Gastrocnemius medialis (tissue), 4 donors: ENCODE data around the gene HECTD4. TPM values are rescaled to one million over a fixed set of nuclear protein-coding genes. Genes with fewer than 3 reads are reported as not detected.

ENCODE experiments used
- ATAC-seq, 2 donors: fragments of 150-250 bp; one replicate each; pipeline ENCODE4 v1.9.1; 2016
- DNase-seq, 2 donors: peaks; one replicate each; pipeline ENCODE4 v3.0.0-alpha.2; 2019
- H3K27ac ChIP-seq, 4 donors: fragments of 200-600 bp; sonication (generic); 1 replicate in 1 of 4; 2 replicates in 3 of 4; pipeline ENCODE4 v1.5.1; 2016 to 2018; ENCODE audit warnings: mild to moderate bottlenecking in 2 of 4, moderate library complexity in 1 of 4
- H3K27me3 ChIP-seq, 3 donors: fragments of 200-600 bp; sonication (generic) in 2 of 3; 1 replicate in 1 of 3; 2 replicates in 2 of 3; pipeline versions ENCODE4 v1.5.1 to v1.6.0; 2016 to 2019; ENCODE audit warnings: mild to moderate bottlenecking in 1 of 3, moderate library complexity in 1 of 3
- H3K36me3 ChIP-seq, 2 donors: fragments of 200-600 bp; sonication (generic) in 1 of 2; one replicate each; pipeline ENCODE4 v1.5.1; 2017 to 2018
- H3K4me1 ChIP-seq, 2 donors: fragments of 200-600 bp; sonication (generic) in 1 of 2; one replicate each; pipeline ENCODE4 v1.5.1; 2016 to 2017; ENCODE audit warnings: mild to moderate bottlenecking in 2 of 2
- H3K4me3 ChIP-seq, 4 donors: fragments of 200-600 bp; sonication (generic) in 3 of 4; 1 replicate in 1 of 4; 2 replicates in 3 of 4; pipeline ENCODE4 v1.5.1; 2016 to 2019; ENCODE audit warnings: mild to moderate bottlenecking in 2 of 4
- H3K9me3 ChIP-seq, 3 donors: fragments of 200-600 bp; sonication (generic) in 2 of 3; 1 replicate in 1 of 3; 2 replicates in 2 of 3; pipeline ENCODE4 v1.5.1; 2016 to 2019
- CTCF ChIP-seq, 5 experiments: fragments of 450-650 bp in 3 of 5; fragments of 200-600 bp in 2 of 5; sonication (generic) in 2 of 5; IDR thresholded peaks in 4 of 5; conservative IDR thresholded peaks in 1 of 5; 1 replicate in 4 of 5; 2 replicates in 1 of 5; pipeline ENCODE4 v1.5.1; 2016 to 2019; ENCODE audit warnings: antibody characterized with exemption in 5 of 5, mild to moderate bottlenecking in 3 of 5, moderate library complexity in 3 of 5
- POLR2A ChIP-seq, 2 donors: fragments of 450-650 bp; IDR thresholded peaks; one replicate each; pipeline ENCODE4 v1.6.1; 2017; ENCODE audit warnings: antibody characterized with exemption in 2 of 2, mild to moderate bottlenecking in 2 of 2, moderate library complexity in 2 of 2
- in situ Hi-C, 4 donors: fragments of 200-750 bp; cut with MboI; loops; one replicate each; pipeline versions ENCODE4 v1.15.0 to v1.8.0; 2017; ENCODE audit warnings: low sequenced_read_pairs in 4 of 4
- intact Hi-C: fragments of 100-400 bp; cut with DNase I; formaldehyde crosslinking; loops from one replicate; pipeline ENCODE4 v1.15.1; 2023; ENCODE audit warnings: low total_unique reads
- total RNA-seq, 4 donors: library from RNA; depleted of rRNA; stranded (reverse); fragments of >200 nt; gene quantifications; one replicate each; pipeline versions ENCODE4 v1.1.0 to v1.2.3, GENCODE V29; 2016

HECTD4 gene
- total RNA-seq: 10 to 100 TPM; 12.9 to 23.3 (median 16.8) TPM

- peak within 1 kb of the TSS; percentile 65 to 88 (median 77) for H3K4me3 ChIP-seq
- peak; percentile 86 to 89 for DNase-seq
- no peak for TF ChIP-seq CTCF (IDR thresholded peaks at IDR 0.05 in 4 of 5, conservative IDR thresholded peaks at IDR 0.05 in 1 of 5)
- TF ChIP-seq POLR2A (IDR thresholded peaks at IDR 0.05): peak; percentile 81 to 90
- peak; percentile 97 for ATAC-seq
- H3K27ac ChIP-seq: peak within 1 kb of the TSS; percentile 78 to 90 (median 86)
- H3K9me3 ChIP-seq: no peaks in the 10 kb centered on the region
- in situ Hi-C loops: loop anchor here (10.0 to 25.0 kb wide), 4 partner anchors 95 to 437 kb away; no protein-coding TSS in a partner anchor
- intact Hi-C loops: loop anchor here (2.0 to 10.0 kb wide), 2 partner anchors 83 to 257 kb away; partner anchors contain the start of gene TRAFD1
- no peaks in the 10 kb centered on the region for H3K27me3 ChIP-seq
- H3K36me3 ChIP-seq: no peaks in the 10 kb centered on the region
- peaks cover 12 to 14% of the 10 kb centered on the region in 2 donors for H3K4me1 ChIP-seq
Observed at GRCh38 chr12:112381883-112382796, at the start of gene HECTD4. Gene HECTD4, minus strand, starts transcription at chr12:112382431. Its CDS starts 303 bp downstream, at chr12:112382128.

GRCh38 chr12:112431965-112432364, 49.7 kb upstream of the HECTD4 start:
- Histone ChIP-seq H3K36me3 (no peaks in the 10 kb centered on the region), H3K27me3 (no peaks in the 10 kb centered on the region), H3K9me3 (no peaks in the 10 kb centered on the region), H3K27ac (no peak overlapping the region), H3K4me1 (peaks cover 0 to 5% of the 10 kb centered on the region in 2 donors), H3K4me3 (no peak overlapping the region)
- intact Hi-C loops (no loop called here), in situ Hi-C loops (no loop called here)
- TF ChIP-seq CTCF (IDR thresholded peaks at IDR 0.05 in 4 of 5, conservative IDR thresholded peaks at IDR 0.05 in 1 of 5) (no peak), POLR2A (IDR thresholded peaks at IDR 0.05) (no peak)
- ATAC-seq (no peak), DNase-seq (no peak)

- Histone ChIP-seq H3K27me3 (no peaks in the 10 kb centered on the region), H3K27ac (no peak overlapping the region), H3K4me3 (no peak overlapping the region), H3K9me3 (no peaks in the 10 kb centered on the region), H3K4me1 (no peaks in the 10 kb centered on the region), H3K36me3 (no peaks in the 10 kb centered on the region)
- intact Hi-C loops: no loop called here
- ATAC-seq (no peak), DNase-seq (no peak)
- no peak for TF ChIP-seq CTCF (IDR thresholded peaks at IDR 0.05 in 4 of 5, conservative IDR thresholded peaks at IDR 0.05 in 1 of 5)
- TF ChIP-seq POLR2A (IDR thresholded peaks at IDR 0.05): no peak
- in situ Hi-C loops: no loop called here
Observed at GRCh38 chr12:112430929-112431328, 48.7 kb upstream of the HECTD4 start.

GRCh38 chr12:112427760-112428159, 45.5 kb upstream of the HECTD4 start:
- Histone ChIP-seq H3K9me3 (no peaks in the 10 kb centered on the region), H3K4me1 (peaks cover 20 to 28% of the 10 kb centered on the region in 2 donors), H3K4me3 (no peak overlapping the region), H3K27me3 (no peaks in the 10 kb centered on the region), H3K27ac (no peak overlapping the region), H3K36me3 (no peaks in the 10 kb centered on the region)
- in situ Hi-C loops (no loop called here), intact Hi-C loops (no loop called here)
- ATAC-seq: no peak
- no peak for TF ChIP-seq POLR2A (IDR thresholded peaks at IDR 0.05)
- no peak for TF ChIP-seq CTCF (IDR thresholded peaks at IDR 0.05 in 4 of 5, conservative IDR thresholded peaks at IDR 0.05 in 1 of 5)
- DNase-seq: no peak
